ENCODE data around the gene DUSP14.

DUSP14 gene

GRCh38 chr17:37517881-37518280 is 28.2 kb downstream of the DUSP14 start:
- no peak for DNase-seq

DNA sequence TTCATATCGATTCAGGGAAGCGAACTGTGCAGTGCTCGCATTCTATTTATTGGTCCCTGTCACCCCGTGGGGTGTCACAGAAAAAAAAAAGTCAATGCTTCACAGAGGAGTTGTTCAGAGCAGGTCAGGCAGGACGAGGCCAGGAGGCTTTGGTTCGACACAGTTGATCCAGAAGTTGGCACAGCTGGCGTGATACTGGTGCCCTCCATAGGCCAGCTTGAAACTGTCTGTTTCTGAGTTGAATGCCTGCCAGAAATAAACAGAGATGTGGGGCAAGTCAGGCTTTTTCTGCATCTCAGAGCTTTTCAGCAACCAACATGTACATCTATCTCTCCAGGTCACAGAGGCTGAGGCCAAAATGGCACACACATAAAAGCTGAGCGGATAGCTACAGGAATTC is 29.1 kb downstream of the DUSP14 start:
- DNase-seq, result no peak

- DNase-seq, result no peak
Measured at GRCh38 chr17:37519251-37519985, 29.7 kb downstream of the DUSP14 start.

GRCh38 chr17:37520174-37520573 is 30.5 kb downstream of the DUSP14 start:
- DNase-seq, result no peak

- no peak for DNase-seq
Measured at GRCh38 chr17:37521821-37522220, 32.1 kb downstream of the DUSP14 start.

GRCh38 chr17:37523715-37524219 is 34.1 kb downstream of the DUSP14 start:
- no peak for DNase-seq

GRCh38 chr17:37527249-37527851 is 37.7 kb downstream of the DUSP14 start:
- DNase-seq, result peak; percentile 15

DNA sequence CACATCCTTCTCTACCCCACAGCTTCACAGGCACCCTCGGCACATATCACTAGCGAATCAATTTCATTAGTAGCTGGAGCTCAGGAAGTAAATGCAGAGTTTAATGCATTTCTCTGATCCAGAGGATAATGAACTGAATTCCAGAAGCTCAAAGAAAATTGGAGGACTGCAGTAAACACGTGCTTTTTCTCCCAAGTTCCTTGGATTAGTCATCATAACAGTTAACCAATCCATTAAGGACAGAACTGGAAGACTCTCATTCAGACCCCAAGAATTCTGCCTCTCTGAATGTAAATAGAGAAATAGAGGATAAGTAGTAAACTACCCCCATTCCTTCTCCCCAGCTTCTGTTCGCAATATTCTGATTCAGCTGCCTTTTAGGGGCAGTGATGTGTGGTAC is 40.7 kb downstream of the DUSP14 start:
- DNase-seq, result no peak

DNA sequence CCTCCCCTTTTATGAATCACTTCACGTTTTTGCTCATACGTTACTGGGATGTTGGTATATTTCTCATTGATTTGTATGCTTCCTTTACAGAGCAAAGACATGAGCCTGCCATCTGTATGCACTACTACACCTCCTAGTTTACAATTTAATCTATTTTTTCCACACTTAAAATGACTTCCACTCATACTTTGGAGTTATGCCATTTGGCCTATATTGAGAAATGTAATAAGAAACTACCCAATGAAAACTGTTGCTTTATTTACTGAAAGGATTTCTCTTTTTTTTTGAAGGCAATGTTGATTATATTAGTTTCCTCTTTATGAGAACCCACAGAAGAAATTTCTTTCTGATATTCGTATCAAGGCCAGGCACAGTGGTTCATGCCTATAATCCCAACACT is 43.1 kb downstream of the DUSP14 start:
- no peak for DNase-seq

DNA sequence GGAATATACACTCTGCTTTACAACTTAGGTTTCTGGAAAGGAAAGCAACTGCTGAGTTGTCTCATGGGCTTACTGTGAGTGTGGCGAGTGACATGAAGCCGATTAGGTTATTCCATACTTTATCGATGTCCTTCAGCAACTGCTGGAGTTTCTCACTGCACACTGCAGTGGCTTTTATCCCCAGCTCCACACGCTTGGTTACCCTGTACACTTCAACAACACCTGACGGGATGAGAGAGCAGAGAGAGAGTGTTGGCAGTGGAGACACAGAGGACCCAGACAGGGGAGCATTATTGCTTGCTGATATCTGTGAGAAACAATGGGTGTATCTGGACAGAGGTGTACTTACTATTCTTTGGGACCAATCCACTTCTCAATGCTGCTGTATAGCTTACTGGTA is 46.2 kb downstream of the DUSP14 start:
- DNase-seq, result no peak

DNA sequence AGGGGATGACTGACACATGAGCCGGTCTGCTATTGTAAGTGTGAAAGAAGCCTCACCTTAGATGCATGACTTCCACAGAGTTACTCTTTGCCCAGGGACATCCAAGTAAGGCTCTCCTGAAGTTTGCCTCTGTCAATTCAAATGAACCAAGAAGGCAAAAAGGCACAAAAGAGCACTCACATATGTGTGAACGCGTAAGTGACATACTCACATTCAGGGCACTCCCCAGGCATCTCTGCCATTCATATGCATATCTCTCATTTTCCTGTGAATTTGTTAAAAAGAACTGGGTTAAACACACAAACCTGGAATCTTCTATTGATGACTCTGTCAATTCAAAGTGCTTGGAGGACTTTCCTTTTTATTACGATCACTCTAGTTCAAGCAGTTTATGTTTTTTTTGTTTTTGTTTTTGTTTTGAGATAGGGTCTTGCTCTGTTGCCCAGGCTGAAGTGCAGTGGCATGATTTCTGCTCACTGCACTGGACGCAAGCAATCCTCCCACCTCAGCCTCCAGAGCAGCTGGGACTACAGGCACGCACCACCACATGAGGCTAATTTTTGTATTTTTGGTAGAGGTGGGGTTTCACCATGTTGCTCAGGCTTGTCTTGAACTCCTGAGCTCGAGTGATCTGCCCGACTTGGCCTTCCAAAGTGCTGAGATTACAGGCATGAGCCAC is 49.4 kb downstream of the DUSP14 start:
- no peak for DNase-seq

- no peak for DNase-seq
Measured at GRCh38 chr17:37541880-37542660, 52.4 kb downstream of the DUSP14 start.

- DNase-seq, result peak; percentile 4
Measured at GRCh38 chr17:37543637-37544052, 54.0 kb downstream of the DUSP14 start.

- no peak for DNase-seq
Measured at GRCh38 chr17:37545486-37545885, 55.8 kb downstream of the DUSP14 start.

GRCh38 chr17:37546302-37546701 is 56.6 kb downstream of the DUSP14 start:
- no peak for DNase-seq

DNA sequence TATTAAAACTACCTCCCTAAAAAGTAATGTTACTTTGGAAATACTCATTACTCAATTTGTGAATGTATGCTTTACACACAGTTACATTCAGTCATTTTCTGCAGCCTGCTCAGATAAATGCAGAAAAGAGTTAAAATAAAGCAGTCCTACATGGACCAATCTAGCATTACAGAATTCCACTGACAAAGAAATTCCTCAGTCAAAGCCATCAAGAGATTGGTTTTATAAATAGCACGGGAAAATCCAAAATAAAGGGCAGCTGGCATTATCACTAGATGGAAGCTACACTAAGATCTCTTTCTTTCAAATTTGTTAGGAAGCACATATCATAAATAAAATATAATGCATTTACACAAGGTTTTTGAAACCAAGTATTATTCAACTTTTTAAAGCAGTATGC is 58.3 kb downstream of the DUSP14 start:
- no peak for DNase-seq

GRCh38 chr17:37551788-37552187 is 62.1 kb downstream of the DUSP14 start:
- no peak for DNase-seq

GRCh38 chr17:37553401-37553966 is 63.8 kb downstream of the DUSP14 start:
- no peak for DNase-seq

DNA sequence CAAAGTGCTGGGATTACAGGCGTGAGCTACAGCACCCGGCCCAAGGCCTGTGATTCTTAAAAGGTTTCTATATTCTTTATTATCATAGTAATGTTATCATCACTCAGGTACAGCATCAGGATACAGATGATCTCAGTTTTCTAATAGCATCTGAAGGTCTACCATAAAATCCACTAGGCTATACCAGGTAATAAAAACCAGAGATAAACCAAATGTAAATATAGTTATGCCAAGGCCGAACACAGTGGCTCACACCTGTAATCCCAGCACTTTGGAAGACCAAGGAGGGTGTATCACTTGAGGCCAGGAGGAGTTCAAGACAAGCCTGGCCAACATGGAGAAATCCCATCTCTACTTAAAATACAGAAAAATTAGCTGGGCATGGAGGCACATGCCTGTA is 65.7 kb downstream of the DUSP14 start:
- no peak for DNase-seq

GRCh38 chr17:37557482-37557881 is 67.8 kb downstream of the DUSP14 start:
- DNase-seq, result no peak

DNA sequence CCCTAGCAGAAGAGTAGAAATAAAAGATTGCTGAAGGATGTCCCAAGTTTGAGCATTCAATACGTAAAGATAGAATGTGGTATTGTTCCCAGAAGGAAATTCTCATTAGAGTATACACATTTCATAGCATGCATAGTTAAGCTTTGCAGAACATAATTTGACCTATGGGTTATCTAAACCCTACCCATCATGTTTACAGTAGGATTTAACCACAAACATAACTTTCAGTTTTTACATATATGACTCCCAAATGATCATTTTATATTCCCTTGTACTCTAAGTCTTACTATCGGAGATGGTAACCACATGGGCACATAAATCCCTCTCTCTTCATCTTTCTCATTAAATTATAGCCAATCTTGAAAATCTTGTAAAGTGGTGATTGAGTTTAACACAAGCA is 68.6 kb downstream of the DUSP14 start:
- no peak for DNase-seq

DNA sequence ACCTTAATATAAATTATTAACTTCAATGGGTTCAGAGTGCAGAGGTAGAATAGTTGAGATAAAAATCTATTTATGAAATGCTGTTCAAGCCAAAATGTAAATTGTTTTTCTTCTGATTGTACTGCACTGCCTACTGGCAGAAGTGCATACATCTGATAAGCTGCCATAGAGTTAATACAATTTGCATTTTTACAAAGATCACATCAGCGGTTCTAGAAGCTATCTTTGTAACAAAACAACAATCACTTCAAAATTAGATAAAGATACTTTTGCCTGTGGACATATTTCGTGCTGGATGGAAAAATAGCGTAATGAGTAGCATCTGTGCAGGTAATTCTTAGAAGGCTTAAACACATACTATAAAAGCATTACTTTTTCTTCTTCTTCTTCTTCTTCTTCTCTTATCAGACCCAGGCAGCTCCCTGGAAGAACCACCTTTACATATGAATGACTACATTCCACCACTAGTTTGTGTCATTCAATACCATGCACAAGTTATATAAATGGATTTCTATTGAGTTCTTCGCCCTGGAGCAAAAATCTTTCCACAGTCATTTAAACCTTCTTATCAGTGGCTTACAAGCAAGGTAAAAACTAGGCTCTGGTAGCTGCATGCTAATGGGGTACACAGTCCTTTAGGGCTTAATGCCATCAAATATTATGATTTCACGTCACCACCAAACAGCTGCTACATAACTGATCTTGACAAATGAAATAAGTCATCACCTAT is 72.5 kb downstream of the DUSP14 start:
- DNase-seq, result no peak
